HG03575 (cell line): ENCODE data around the gene TDRD1.

Experiments used
- ATAC-seq: cut with Tn5 transposase; IDR thresholded peaks from one replicate; pipeline ENCODE4 v1.9.1; 2021; ENCODE audit not compliant: unreplicated experiment, insufficient number of reproducible peaks, low FRiP score; ENCODE audit errors: extremely low read depth

Gene TDRD1

GRCh38 chr10:114278140-114278883 is 99.2 kb downstream of the TDRD1 start:
- ATAC-seq = no peak

GRCh38 chr10:114278884-114279191 is 99.7 kb downstream of the TDRD1 start:
- ATAC-seq = no peak

DNA sequence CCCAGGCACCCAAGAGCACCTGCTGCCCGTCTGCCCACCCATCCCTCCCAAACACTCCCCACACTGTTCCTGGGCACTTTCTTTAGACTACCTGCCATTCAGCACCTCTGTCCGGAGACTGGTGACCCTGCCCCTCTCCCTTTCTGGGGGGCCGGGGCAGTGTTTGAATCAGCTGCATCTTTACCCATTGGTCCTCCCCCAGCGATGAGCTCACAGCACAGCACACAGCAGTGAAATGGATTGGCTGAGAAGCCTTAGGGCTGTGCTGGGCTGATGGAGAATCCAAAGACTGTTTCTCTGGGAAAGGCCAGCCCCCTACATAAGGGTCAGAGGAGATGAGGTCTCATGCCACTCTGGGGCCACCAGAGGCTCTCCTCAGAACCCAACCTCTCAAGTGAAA is 100.1 kb downstream of the TDRD1 start:
- no peak for ATAC-seq

DNA sequence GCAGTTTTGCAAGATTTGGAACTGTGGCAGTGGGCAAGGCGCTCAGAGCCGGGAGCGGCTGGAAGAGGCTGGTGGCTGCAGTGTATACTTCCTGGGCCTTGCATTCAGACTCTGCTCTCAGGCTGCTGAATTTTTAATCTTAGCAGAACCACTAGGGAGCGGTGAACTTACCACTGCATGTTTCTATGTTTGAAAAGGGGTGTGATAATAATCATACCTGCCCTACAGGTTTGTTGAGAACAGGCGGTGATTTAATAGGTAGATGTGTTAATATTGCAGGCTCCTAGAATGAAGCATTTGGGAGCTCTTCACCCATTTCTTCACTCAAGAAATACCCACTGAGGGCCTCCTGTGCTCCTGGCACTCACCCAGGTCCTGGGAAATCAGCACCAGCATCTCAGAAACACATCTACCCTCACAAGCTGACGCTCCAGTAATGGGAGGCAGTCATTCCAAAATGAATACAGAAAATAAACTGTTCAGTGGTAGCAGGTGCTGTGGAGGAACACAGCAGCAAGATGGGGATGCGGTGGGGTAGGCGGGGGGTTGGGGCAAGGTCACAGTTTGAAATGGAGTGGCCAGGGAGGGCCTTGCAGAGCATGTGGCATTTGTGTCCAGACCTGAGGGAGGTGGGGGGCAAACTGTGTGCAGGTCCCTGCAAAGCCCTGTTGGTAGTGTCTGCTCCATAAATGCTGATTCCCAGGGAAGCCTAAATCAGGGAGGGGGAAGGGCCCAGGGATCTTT is 100.9 kb downstream of the TDRD1 start:
- ATAC-seq = no peak

GRCh38 chr10:114281006-114281405 is 101.9 kb downstream of the TDRD1 start:
- no peak for ATAC-seq

- no peak for ATAC-seq
These were observed 102.3 kb downstream of the TDRD1 start for GRCh38 chr10:114281461-114281860.
